Choroid plexus epithelial cell (primary cell): ENCODE measurements around the gene SH3YL1.

Source experiments
- DNase-seq: peaks from one replicate; pipeline ENCODE4 v3.0.0-alpha.2; 2010; ENCODE audit warnings: low read depth
- H3K4me3 ChIP-seq: 2 replicates; pipeline ENCODE4 v1.5.1; 2011; ENCODE audit warnings: low read depth, mild to moderate bottlenecking, control low read depth, low read length, moderate library complexity
- TF ChIP-seq, protein P1 (sequence below): conservative IDR thresholded peaks from 2 replicates; pipeline ENCODE4 v1.5.1; 2011; ENCODE audit warnings: low read depth, mild to moderate bottlenecking, control low read depth, inconsistent platforms, low read length, moderate library complexity

SH3YL1 gene

DNA sequence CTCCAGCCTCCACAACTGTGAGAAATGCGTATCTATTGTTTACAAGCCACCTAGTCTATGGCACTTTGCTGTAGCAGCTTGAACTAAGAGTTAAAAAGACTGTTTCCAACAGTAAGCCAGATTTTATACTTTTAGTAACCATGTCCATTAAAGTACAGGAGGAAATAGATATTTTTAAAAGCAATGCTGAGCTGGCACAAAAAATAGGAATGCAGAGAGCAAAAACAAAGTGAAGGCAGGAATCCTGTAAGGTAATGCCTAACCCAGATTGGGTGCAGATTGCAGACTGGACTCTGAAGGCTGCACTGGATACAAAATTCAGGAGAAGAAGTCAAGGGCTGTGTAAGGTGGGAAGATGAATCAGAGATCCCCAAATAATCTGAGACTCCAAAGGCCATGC lies 55.5 kb downstream of the SH3YL1 start:
- TF ChIP-seq, protein P1, sequence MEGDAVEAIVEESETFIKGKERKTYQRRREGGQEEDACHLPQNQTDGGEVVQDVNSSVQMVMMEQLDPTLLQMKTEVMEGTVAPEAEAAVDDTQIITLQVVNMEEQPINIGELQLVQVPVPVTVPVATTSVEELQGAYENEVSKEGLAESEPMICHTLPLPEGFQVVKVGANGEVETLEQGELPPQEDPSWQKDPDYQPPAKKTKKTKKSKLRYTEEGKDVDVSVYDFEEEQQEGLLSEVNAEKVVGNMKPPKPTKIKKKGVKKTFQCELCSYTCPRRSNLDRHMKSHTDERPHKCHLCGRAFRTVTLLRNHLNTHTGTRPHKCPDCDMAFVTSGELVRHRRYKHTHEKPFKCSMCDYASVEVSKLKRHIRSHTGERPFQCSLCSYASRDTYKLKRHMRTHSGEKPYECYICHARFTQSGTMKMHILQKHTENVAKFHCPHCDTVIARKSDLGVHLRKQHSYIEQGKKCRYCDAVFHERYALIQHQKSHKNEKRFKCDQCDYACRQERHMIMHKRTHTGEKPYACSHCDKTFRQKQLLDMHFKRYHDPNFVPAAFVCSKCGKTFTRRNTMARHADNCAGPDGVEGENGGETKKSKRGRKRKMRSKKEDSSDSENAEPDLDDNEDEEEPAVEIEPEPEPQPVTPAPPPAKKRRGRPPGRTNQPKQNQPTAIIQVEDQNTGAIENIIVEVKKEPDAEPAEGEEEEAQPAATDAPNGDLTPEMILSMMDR, result no peak
- H3K4me3 ChIP-seq, result no peak overlapping the region
- DNase-seq, result no peak

DNA sequence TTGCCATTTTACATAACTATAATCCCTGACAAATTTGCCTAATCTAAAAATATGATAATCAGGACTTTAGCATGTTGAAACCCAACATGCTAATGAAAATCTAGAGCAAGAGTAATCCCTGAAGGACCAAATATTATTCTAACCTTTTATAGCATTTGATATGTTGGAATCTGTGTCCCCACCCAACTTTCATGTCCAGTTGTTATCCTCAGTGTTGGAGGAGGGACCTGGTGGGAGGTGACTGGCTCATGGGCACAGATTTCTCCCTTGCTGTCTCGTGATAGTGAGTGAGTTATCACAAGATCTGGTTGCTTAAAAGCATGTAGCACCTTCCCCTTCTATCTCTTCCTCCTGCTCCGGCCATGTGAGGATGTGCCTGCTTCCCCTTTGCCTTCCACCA lies 59.8 kb downstream of the SH3YL1 start:
- TF ChIP-seq, protein P1, result no peak
- H3K4me3 ChIP-seq, result no peak overlapping the region
- no peak for DNase-seq

DNA sequence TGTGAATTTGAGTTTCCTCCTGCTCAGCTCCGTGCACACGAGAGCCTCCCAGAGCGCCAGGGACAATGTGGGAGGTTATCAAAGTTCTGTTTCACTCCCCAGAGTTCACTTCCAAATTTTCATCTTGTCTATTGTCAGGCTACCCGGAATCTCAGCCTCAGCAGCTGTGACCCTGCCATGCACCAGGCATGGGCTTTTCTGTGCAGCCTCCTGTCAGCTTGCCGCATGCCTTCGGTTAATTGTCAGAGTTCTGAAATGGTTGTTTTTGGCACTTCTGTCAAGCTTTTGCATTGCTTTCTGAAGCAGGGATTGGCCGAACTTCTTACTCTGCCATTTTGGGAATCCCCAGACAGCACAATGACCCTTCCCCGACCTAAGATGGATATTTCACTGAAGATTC lies 60.4 kb downstream of the SH3YL1 start:
- no peak for DNase-seq
- H3K4me3 ChIP-seq, result no peak overlapping the region
- TF ChIP-seq, protein P1, result no peak

DNA sequence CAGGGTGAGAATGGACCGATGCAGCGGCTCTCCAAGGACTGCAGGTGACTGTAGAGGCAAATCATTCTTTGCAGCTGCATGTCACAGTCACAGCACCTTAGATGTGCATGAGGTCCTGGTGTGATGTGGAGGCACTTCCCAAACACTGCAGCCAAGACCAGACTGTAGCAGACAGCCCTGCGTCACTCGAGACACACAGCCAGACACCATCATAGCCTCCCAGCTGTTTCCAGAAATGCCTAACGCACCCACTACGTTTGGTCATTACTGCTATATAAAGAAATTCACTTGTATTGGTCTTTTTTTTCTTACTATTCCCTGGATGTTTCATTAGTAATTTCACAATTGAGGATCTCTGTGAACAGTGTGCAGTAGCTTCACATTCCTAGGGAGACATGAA lies 60.9 kb downstream of the SH3YL1 start:
- TF ChIP-seq, protein P1, result no peak
- H3K4me3 ChIP-seq, result no peak overlapping the region
- DNase-seq, result no peak

DNA sequence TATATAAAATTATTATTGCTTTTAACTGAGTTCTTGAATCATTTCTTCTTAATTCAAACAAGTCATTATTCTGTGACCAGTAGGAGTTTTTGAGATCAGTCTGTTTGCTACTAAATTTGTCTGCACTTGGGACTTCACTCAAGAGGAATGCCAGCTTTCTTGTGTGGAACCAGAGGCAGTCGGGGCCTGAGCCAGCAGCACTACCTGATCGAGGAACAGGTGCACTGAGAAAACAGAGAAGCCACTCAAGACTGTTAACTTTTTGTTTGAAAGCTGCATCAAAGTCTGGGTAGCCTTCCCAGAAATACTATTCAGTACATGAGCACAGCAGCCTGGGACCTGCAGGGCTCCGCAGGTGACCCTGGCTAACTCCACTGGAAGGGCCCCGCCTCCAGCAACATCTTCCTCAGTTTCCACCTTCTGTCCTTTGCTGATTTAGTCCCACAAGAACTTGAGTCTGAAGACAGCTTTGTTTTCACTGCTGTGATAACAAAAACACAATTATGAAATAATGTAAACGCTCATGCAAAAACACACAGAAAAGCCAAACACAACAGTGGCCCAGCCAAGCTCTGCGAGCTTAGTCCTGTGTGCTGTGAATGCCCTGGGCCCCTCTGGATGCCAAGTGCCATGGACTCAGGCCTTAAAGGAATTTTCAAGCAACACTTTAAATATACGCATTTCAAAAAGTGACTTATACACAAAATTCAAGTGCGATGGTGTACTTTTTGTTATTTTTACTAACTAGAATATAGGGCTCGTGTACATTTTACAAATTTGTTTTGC lies 62.0 kb downstream of the SH3YL1 start:
- TF ChIP-seq, protein P1, result no peak
- no peak overlapping the region for H3K4me3 ChIP-seq

GRCh38 chr2:199041-199966 lies 64.5 kb downstream of the SH3YL1 start:
- TF ChIP-seq, protein P1, result no peak
- no peak for DNase-seq
- H3K4me3 ChIP-seq, result no peak overlapping the region

More for the DNA sequence above, 62.0 kb downstream of the SH3YL1 start:
- no peak for DNase-seq
